GM12873 (cell line): ENCODE results near the gene RNF111.

Experiments
- TF ChIP-seq, protein P1 (sequence below): IDR thresholded peaks from 2 replicates; pipeline ENCODE4 v1.5.1; 2012; ENCODE audit warnings: low read depth, mild to moderate bottlenecking, moderate library complexity, low read length, control low read depth; ENCODE audit not compliant: insufficient read depth; ENCODE audit errors: missing control alignments

RNF111 gene

GRCh38 chr15:59042041-59042440 lies 54.6 kb downstream of the RNF111 start:
- TF ChIP-seq, protein P1, sequence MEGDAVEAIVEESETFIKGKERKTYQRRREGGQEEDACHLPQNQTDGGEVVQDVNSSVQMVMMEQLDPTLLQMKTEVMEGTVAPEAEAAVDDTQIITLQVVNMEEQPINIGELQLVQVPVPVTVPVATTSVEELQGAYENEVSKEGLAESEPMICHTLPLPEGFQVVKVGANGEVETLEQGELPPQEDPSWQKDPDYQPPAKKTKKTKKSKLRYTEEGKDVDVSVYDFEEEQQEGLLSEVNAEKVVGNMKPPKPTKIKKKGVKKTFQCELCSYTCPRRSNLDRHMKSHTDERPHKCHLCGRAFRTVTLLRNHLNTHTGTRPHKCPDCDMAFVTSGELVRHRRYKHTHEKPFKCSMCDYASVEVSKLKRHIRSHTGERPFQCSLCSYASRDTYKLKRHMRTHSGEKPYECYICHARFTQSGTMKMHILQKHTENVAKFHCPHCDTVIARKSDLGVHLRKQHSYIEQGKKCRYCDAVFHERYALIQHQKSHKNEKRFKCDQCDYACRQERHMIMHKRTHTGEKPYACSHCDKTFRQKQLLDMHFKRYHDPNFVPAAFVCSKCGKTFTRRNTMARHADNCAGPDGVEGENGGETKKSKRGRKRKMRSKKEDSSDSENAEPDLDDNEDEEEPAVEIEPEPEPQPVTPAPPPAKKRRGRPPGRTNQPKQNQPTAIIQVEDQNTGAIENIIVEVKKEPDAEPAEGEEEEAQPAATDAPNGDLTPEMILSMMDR: no peak

- TF ChIP-seq, protein P1: no peak
These were observed 61.4 kb downstream of the RNF111 start for GRCh38 chr15:59048897-59049296.

- TF ChIP-seq, protein P1: no peak
These were observed 64.7 kb downstream of the RNF111 start for GRCh38 chr15:59051873-59052861.

GRCh38 chr15:59052915-59053407 lies 65.5 kb downstream of the RNF111 start:
- TF ChIP-seq, protein P1: no peak

DNA sequence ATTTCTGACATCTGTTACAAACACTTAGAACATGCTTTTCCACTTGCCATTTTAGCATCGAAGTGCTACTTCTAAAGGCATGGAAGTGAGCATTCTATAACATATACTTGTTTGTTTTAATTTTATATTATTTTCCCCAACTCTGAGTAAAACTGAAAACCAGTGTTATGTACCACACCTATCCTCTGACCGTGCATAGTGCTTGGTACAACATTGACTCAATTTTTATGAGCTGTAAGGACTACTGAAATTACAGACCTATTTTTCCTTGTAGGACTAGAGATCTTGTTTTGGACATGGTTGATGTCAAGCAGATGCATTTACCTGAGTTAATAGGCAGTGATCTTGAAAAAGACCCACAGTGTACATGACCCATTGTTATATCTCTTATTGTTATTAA lies 66.0 kb downstream of the RNF111 start:
- TF ChIP-seq, protein P1: no peak

DNA sequence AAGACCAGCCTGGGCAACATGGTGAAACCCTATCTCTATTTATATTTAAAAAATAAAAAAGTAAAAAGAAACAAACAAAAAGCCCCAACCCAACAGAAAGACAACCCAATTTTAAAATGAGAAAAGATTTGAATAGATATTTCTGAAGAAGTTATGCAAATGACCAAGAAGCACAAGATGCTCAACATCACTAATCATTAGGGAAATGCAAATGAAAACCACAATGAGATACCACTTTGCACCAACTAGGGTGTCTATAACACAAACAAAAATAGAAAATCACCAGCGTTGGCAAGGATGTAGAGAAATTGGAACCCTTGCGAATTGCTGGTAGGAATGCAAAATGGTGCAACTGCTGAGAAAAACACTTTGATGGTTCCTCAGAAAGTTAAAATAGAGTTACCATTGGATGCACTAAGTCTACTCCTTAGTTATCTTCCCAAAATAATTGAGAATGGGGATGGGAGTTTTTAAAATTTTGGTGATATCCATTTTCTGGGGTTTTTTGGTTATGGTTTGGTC lies 71.7 kb downstream of the RNF111 start:
- TF ChIP-seq, protein P1: no peak

- TF ChIP-seq, protein P1: no peak
These were observed 72.9 kb downstream of the RNF111 start for GRCh38 chr15:59060348-59060747.
